AG10803 (cell line): ENCODE measurements around the gene PC.

Experiments
- DNase-seq: peaks from one replicate; pipeline ENCODE4 v3.0.0; 2010; ENCODE audit warnings: low read depth
- H3K4me3 ChIP-seq: 2 replicates; pipeline ENCODE4 v1.5.1; 2011; ENCODE audit warnings: mild to moderate bottlenecking, low read length, control low read depth
- CTCF ChIP-seq: conservative IDR thresholded peaks from 2 replicates; pipeline ENCODE4 v1.5.1; 2011; ENCODE audit warnings: mild to moderate bottlenecking, low read length, control low read depth, inconsistent platforms

The PC gene

GRCh38 chr11:66866511-66866986, 91.6 kb downstream of the PC start:
- no peak for TF ChIP-seq CTCF
- no peak overlapping the region for H3K4me3 ChIP-seq
- DNase-seq, result no peak

GRCh38 chr11:66866007-66866406, 92.2 kb downstream of the PC start:
- no peak overlapping the region for H3K4me3 ChIP-seq
- DNase-seq, result no peak
- TF ChIP-seq CTCF, result no peak

- TF ChIP-seq CTCF, result no peak
- DNase-seq, result no peak
- H3K4me3 ChIP-seq, result no peak overlapping the region
Measured at GRCh38 chr11:66864924-66865697, 93.1 kb downstream of the PC start.

- no peak overlapping the region for H3K4me3 ChIP-seq
- no peak for DNase-seq
- TF ChIP-seq CTCF, result no peak
Measured at GRCh38 chr11:66864172-66864901, 93.8 kb downstream of the PC start.

- H3K4me3 ChIP-seq, result no peak overlapping the region
- no peak for DNase-seq
- TF ChIP-seq CTCF, result no peak
Measured at GRCh38 chr11:66863428-66864125, 94.6 kb downstream of the PC start.

- no peak overlapping the region for H3K4me3 ChIP-seq
- no peak for DNase-seq
- TF ChIP-seq CTCF, result no peak
Measured at GRCh38 chr11:66862559-66863037, 95.6 kb downstream of the PC start.
